Fibroblast of lung (primary cell): ENCODE data around the gene SLC2A1. TPM values are rescaled to one million over a fixed set of nuclear protein-coding genes. Genes with fewer than 3 reads are reported as not detected.

Experiments used
- DNase-seq, 2 donors: peaks; one replicate each; pipeline versions ENCODE4 v3.0.0 to v3.0.0-alpha.2; 2010; ENCODE audit warnings: low read depth in 2 of 2
- H2AFZ ChIP-seq: 2 replicates; pipeline ENCODE4 v1.5.1; 2012; ENCODE audit warnings: low read length, control low read depth, inconsistent platforms
- H3K27ac ChIP-seq: 2 replicates; pipeline ENCODE4 v1.5.1; 2011; ENCODE audit warnings: low read length, control low read depth; ENCODE audit not compliant: insufficient read depth
- H3K27me3 ChIP-seq: 2 replicates; pipeline ENCODE4 v1.5.1; 2011; ENCODE audit warnings: mild to moderate bottlenecking, low read length; ENCODE audit not compliant: control insufficient read depth, insufficient read depth
- H3K36me3 ChIP-seq: 2 replicates; pipeline ENCODE4 v1.5.1; 2011; ENCODE audit warnings: low read length; ENCODE audit not compliant: control insufficient read depth, insufficient read depth
- H3K4me1 ChIP-seq: 2 replicates; pipeline ENCODE4 v1.5.1; 2011; ENCODE audit warnings: low read length; ENCODE audit not compliant: control insufficient read depth, insufficient read depth; ENCODE audit errors: extremely low read depth
- H3K4me2 ChIP-seq: 2 replicates; pipeline ENCODE4 v1.5.1; 2011; ENCODE audit warnings: low read length, control low read depth; ENCODE audit not compliant: insufficient read depth; ENCODE audit errors: extremely low read depth
- H3K4me3 ChIP-seq, 4 experiments: fragments of 200-600 bp in 1 of 4; sonication (generic) in 1 of 4; replicated peaks in 1 of 4; 2 replicates each; pipeline ENCODE4 v1.5.1; 2011 to 2016; ENCODE audit warnings: low read length in 4 of 4, low read depth in 3 of 4, mild to moderate bottlenecking in 3 of 4, control low read depth in 2 of 4, inconsistent platforms in 1 of 4, mixed read lengths in 1 of 4; ENCODE audit not compliant: insufficient read depth in 1 of 4; ENCODE audit errors: control extremely low read depth in 1 of 4
- H3K79me2 ChIP-seq: 2 replicates; pipeline ENCODE4 v1.5.1; 2012; ENCODE audit warnings: mild to moderate bottlenecking, low read length, inconsistent platforms; ENCODE audit not compliant: control insufficient read depth, insufficient read depth
- H3K9ac ChIP-seq: 2 replicates; pipeline ENCODE4 v1.5.1; 2011; ENCODE audit warnings: mild to moderate bottlenecking, low read length, control low read depth; ENCODE audit not compliant: insufficient read depth
- H3K9me3 ChIP-seq: 2 replicates; pipeline ENCODE4 v1.5.1; 2012; ENCODE audit warnings: low read depth, low read length; ENCODE audit not compliant: control insufficient read depth, insufficient read depth
- H4K20me1 ChIP-seq: 2 replicates; pipeline ENCODE4 v1.5.1; 2011; ENCODE audit warnings: low read length; ENCODE audit not compliant: control insufficient read depth, insufficient read depth; ENCODE audit errors: extremely low read depth
- CTCF ChIP-seq, 2 donors: IDR thresholded peaks in 1 of 2; conservative IDR thresholded peaks in 1 of 2; 1 replicate in 1 of 2; 2 replicates in 1 of 2; pipeline ENCODE4 v1.5.1; 2011 to 2012; ENCODE audit warnings: low read length in 2 of 2, control low read depth in 1 of 2, inconsistent platforms in 1 of 2, low read depth in 1 of 2, mild to moderate bottlenecking in 1 of 2
- EZH2 ChIP-seq: IDR thresholded peaks from 2 replicates; pipeline ENCODE4 v1.5.1; 2012; ENCODE audit warnings: low read length, control low read depth, mild to moderate bottlenecking; ENCODE audit errors: missing control alignments
- polyA plus RNA-seq, 2 donors: library from polyadenylated mRNA; depleted of rRNA in 1 of 2; stranded (reverse) in 1 of 2; unstranded in 1 of 2; fragments of >200 nt; gene quantifications; 2 replicates each; pipeline ENCODE4 v1.2.1, GENCODE V29; 2011 to 2012; ENCODE audit warnings: missing spikeins in 1 of 2
- total RNA-seq: library from RNA; depleted of rRNA; stranded (reverse); fragments of >200 nt; gene quantifications from 2 replicates; pipeline ENCODE4 v1.2.1, GENCODE V29; 2014

SLC2A1 gene
- total and polyA plus RNA-seq, 2 donors (not counting 1 experiment from before 2014, with no cell fraction given) = 29.9 to 56.5 TPM

- Histone ChIP-seq H3K4me2 (no peak overlapping the region), H3K4me1 (peaks cover 13% of the 10 kb centered on the region), H3K36me3 (peaks cover 4% of the 10 kb centered on the region), H3K4me3 (no peak overlapping the region), H3K9ac (no peak overlapping the region), H2AFZ (no peak overlapping the region), H3K79me2 (peaks cover 82% of the 10 kb centered on the region), H4K20me1 (no peaks in the 10 kb centered on the region), H3K9me3 (no peaks in the 10 kb centered on the region), H3K27me3 (no peaks in the 10 kb centered on the region), H3K27ac (no peak overlapping the region)
- DNase-seq = peak in 1 of 2 donors; percentile 48
- no peak for TF ChIP-seq CTCF (conservative IDR thresholded peaks at IDR 0.05 in 1 of 2, IDR thresholded peaks at IDR 0.05 in 1 of 2; ENCODE audit: low read depth in 1 of 2, low read length in 2 of 2)
Measured at GRCh38 chr1:42952303-42953001, 6.2 kb downstream of the SLC2A1 start.

- no peak overlapping the region for H3K9ac ChIP-seq
- TF ChIP-seq EZH2 = no peak
- no peak for TF ChIP-seq CTCF (conservative IDR thresholded peaks at IDR 0.05 in 1 of 2, IDR thresholded peaks at IDR 0.05 in 1 of 2; ENCODE audit: low read depth in 1 of 2, low read length in 2 of 2)
- no peak overlapping the region for H3K27ac ChIP-seq
- peaks cover 4% of the 10 kb centered on the region for H3K36me3 ChIP-seq
- no peaks in the 10 kb centered on the region for H4K20me1 ChIP-seq
- H3K4me2 ChIP-seq = no peak overlapping the region
- no peak overlapping the region for H3K4me3 ChIP-seq
- H3K9me3 ChIP-seq = no peaks in the 10 kb centered on the region
- no peaks in the 10 kb centered on the region for H3K27me3 ChIP-seq
- H3K4me1 ChIP-seq = peaks cover 10% of the 10 kb centered on the region
- no peak for DNase-seq
- H3K79me2 ChIP-seq = peaks cover 77% of the 10 kb centered on the region
- no peak overlapping the region for H2AFZ ChIP-seq
Measured at GRCh38 chr1:42951588-42951987, 7.1 kb downstream of the SLC2A1 start.

- H3K9me3 ChIP-seq = no peaks in the 10 kb centered on the region
- peaks cover 70% of the 10 kb centered on the region for H3K79me2 ChIP-seq
- H3K4me3 ChIP-seq = no peak overlapping the region
- no peak overlapping the region for H3K9ac ChIP-seq
- peak overlapping the region; percentile 33 for H3K4me2 ChIP-seq
- peaks cover 10% of the 10 kb centered on the region for H3K4me1 ChIP-seq
- no peak overlapping the region for H3K27ac ChIP-seq
- TF ChIP-seq CTCF (conservative IDR thresholded peaks at IDR 0.05 in 1 of 2, IDR thresholded peaks at IDR 0.05 in 1 of 2; ENCODE audit: low read depth in 1 of 2, low read length in 2 of 2) (no peak), EZH2 (no peak)
- no peaks in the 10 kb centered on the region for H4K20me1 ChIP-seq
- peaks cover 4% of the 10 kb centered on the region for H3K36me3 ChIP-seq
- peak; percentile 31 to 95 for DNase-seq
- no peaks in the 10 kb centered on the region for H3K27me3 ChIP-seq
- H2AFZ ChIP-seq = no peak overlapping the region
Measured at GRCh38 chr1:42950116-42950481, 8.6 kb downstream of the SLC2A1 start.
